Skeletal muscle satellite cell (primary cell): ENCODE results near the gene IFNA14. TPM values are rescaled to one million over a fixed set of nuclear protein-coding genes. Genes with fewer than 3 reads are reported as not detected.

Experiments used
- H3K27me3 ChIP-seq: 2 replicates; pipeline ENCODE4 v1.7.0; 2013; ENCODE audit warnings: low read length; ENCODE audit not compliant: control insufficient read depth, insufficient read depth
- H3K36me3 ChIP-seq: 2 replicates; pipeline ENCODE4 v1.7.0; 2013; ENCODE audit warnings: mild to moderate bottlenecking, control low read depth, low read length; ENCODE audit not compliant: insufficient read depth
- H3K4me1 ChIP-seq: 2 replicates; pipeline ENCODE4 v1.7.0; 2013; ENCODE audit warnings: low read length; ENCODE audit not compliant: control insufficient read depth, insufficient read depth
- H3K4me2 ChIP-seq: 2 replicates; pipeline ENCODE4 v1.7.0; 2013; ENCODE audit warnings: mild to moderate bottlenecking, low read length
- H3K4me3 ChIP-seq: 2 replicates; pipeline ENCODE4 v1.7.0; 2013; ENCODE audit warnings: low read length
- H3K9ac ChIP-seq: 2 replicates; pipeline ENCODE4 v1.7.0; 2013; ENCODE audit warnings: mild to moderate bottlenecking, low read depth, low read length, moderate library complexity
- H3K9me3 ChIP-seq: replicated peaks from 2 replicates; pipeline ENCODE4 v1.7.0; 2013; ENCODE audit warnings: mild to moderate bottlenecking, control low read depth, low read length
- total RNA-seq: library from RNA; depleted of rRNA; stranded (reverse); fragments of >200 nt; gene quantifications from 2 replicates; pipeline ENCODE4 v1.2.3, GENCODE V29; 2012; rRNA removed

Gene IFNA14
- not detected in 2 replicates for total RNA-seq

DNA sequence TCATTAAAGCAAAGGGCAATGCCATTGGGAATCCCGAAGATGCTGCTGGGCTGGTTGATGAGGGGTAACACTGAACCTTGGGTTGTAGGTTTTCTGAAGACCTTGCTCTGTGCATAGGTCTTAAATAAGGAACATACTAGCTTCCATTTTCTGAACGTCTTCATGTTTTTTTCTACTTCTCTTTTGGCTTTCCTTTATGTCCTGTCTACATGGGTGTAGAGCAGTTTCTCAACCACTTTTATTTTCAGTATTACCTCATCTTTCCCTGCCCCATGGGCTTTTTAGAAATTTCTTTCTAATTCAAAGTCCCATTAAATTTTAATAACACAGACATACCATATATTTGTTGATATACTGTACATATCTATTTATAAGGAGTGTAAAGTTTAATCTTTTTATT is at the start of gene IFNA14:
IFNA14 (minus strand) TSS at position 95 of the 400 bp plus-strand sequence; CDS start at position 25, 70 bp downstream.
- Histone ChIP-seq H3K4me3 (no peak within 1 kb of the TSS), H3K27me3 (peaks cover 45% of the 10 kb centered on the region), H3K4me2 (no peak within 1 kb of the TSS), H3K36me3 (no peaks in the 10 kb centered on the region), H3K9ac (no peak within 1 kb of the TSS), H3K9me3 (no peaks in the 10 kb centered on the region), H3K4me1 (no peaks in the 10 kb centered on the region)

DNA sequence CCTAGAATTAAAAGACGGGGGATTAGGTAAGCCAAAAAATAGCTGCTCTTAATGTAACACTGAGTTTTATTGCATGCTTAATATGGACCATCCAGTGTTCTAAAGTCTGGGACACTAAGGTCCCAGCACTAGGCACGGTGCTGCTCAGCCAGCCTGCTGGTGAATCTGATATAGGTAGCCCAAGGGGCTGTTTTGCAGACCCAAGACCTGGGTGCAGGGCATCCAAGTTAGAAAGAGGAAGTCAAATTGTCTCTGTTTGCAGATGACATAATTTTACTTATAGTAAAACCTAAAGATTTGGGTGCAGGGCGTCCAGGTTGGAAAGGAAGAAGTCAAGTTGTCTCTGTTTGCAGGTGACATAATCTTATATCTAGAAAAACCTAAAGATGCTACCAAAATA is 47.5 kb upstream of the IFNA14 start:
- H3K27me3 ChIP-seq, result peaks cover 62% of the 10 kb centered on the region
- no peaks in the 10 kb centered on the region for H3K9me3 ChIP-seq
- no peaks in the 10 kb centered on the region for H3K4me1 ChIP-seq
- H3K9ac ChIP-seq, result no peak overlapping the region
- no peak overlapping the region for H3K4me2 ChIP-seq
- no peak overlapping the region for H3K4me3 ChIP-seq
- H3K36me3 ChIP-seq, result no peaks in the 10 kb centered on the region

DNA sequence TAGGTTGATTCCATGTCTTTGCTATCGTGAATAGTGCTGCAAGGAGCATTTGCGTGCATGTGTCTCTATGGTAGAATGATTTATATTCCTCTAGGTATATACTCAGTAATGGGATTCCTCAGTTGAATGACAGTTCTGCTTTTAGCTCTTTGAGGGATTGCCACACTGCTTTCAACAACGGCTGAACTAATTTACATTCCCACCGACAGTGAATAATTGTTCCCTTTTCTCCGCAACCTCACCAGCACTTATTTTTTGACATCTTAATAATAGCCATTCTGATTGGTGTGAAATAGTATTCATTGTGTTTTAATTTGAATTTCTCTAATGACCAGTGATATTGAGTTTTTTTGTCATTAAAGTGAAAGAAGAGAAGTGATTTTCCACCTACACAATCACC is 46.9 kb upstream of the IFNA14 start:
- H3K36me3 ChIP-seq, result no peaks in the 10 kb centered on the region
- H3K4me3 ChIP-seq, result no peak overlapping the region
- H3K27me3 ChIP-seq, result peaks cover 67% of the 10 kb centered on the region

DNA sequence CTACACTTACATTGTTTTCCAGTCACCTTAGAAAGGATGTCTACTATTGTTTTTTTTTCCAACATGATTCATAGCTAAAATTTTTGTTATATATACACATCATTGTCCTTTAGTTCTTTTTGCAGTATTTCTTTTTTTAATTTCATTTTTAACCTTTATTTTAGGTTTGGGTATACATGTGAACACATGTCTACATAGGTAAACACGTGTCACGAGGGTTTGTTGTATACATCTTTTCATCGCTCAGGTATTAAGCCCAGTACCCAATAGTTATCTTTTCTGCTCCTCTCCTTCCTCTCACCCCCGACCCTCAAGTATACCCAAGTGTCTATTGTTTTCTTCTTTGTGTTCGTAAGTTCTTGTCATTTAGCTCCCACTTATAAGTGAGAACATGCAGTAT is 46.3 kb upstream of the IFNA14 start:
- Histone ChIP-seq H3K4me1 (no peaks in the 10 kb centered on the region), H3K4me3 (no peak overlapping the region), H3K9ac (no peak overlapping the region), H3K4me2 (no peak overlapping the region), H3K9me3 (no peaks in the 10 kb centered on the region), H3K36me3 (no peaks in the 10 kb centered on the region), H3K27me3 (peaks cover 71% of the 10 kb centered on the region)

More for the DNA sequence above, 46.9 kb upstream of the IFNA14 start:
- no peaks in the 10 kb centered on the region for H3K4me1 ChIP-seq
- no peaks in the 10 kb centered on the region for H3K9me3 ChIP-seq
- no peak overlapping the region for H3K4me2 ChIP-seq
- no peak overlapping the region for H3K9ac ChIP-seq

DNA sequence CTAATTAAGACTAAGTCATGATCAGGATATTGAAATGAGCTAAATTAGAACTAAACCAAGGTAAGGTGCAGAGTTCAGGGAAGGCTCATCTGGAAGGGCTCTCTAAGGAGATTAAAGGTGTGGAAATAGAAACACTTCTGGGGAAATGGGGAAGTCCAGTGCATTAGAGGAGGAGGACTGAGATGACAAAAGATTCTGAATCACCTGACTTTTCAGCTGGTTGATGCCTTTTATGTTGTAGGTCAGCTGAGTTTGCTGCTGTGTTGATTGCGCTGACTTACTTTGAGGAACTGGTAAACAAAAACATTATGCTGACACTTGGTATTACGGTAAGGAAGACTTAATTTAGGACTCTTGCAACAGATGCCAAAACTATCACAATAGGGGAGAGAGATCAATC is 41.5 kb upstream of the IFNA14 start:
- Histone ChIP-seq H3K4me1 (no peaks in the 10 kb centered on the region), H3K4me3 (no peak overlapping the region), H3K27me3 (peaks cover 72% of the 10 kb centered on the region), H3K9me3 (no peaks in the 10 kb centered on the region), H3K9ac (no peak overlapping the region), H3K4me2 (no peak overlapping the region), H3K36me3 (no peaks in the 10 kb centered on the region)

DNA sequence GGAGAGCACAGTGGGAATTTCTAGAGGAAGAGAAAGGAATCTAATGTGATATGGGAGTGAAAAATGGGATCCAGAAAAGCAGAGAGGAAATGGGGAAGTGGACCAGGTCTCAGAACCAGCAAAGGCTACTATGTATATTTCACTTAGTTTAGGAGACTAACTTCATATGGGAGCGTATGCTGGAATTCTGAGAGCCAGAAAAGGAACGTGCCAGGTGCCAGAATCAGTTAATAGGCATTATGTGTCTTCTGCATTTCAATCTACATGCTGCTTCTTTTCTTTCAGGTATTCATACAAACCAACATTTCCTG is 28.5 kb upstream of the IFNA14 start:
- Histone ChIP-seq H3K9ac (no peak overlapping the region), H3K9me3 (no peaks in the 10 kb centered on the region)

DNA sequence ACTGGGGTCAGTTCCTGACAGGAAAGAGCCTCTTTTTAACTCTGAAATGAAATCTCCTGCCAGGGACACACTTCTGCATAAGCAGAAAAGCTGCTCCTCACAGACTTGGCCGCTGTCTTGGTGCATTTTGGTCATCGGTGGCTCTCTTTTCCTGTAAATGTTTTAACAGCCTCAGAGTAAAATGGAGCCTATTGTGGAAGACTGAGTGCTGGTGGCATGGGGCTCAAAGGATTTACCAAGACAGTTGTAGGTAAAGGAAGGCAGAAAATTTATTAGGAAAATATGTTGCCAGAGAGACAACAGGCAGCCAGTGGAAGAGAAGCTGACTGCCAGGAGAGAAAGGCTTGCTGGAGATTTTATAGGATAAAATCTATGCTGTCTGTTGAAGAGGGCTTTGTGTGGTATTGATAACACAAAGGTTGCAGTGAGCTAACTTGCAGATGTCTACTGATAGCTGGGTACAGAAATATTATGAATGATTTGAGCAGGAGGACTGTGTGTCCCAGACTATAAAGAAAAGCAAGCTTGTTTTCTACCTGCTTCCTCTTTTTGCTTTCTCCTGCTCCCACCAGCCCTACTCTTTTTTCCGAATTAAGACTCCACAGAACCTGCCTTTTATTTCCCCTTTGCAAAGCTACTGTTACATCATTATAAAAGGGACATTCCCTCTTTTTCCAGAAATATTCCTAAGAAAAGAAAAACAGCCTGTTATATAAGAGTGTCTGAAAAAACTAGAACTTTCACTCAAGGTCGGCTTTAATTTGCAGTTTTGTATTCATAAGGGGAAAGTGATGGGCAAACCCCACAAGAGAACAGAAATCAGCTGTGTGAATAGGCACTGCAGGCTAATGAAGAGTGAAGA is 27.9 kb upstream of the IFNA14 start:
- Histone ChIP-seq H3K9ac (no peak overlapping the region), H3K4me2 (no peak overlapping the region), H3K9me3 (no peaks in the 10 kb centered on the region), H3K36me3 (no peaks in the 10 kb centered on the region), H3K27me3 (peaks cover 44% of the 10 kb centered on the region), H3K4me3 (no peak overlapping the region), H3K4me1 (no peaks in the 10 kb centered on the region)

More for the DNA sequence above, 28.5 kb upstream of the IFNA14 start:
- Histone ChIP-seq H3K27me3 (peaks cover 39% of the 10 kb centered on the region), H3K4me1 (no peaks in the 10 kb centered on the region), H3K36me3 (no peaks in the 10 kb centered on the region), H3K4me3 (no peak overlapping the region), H3K4me2 (no peak overlapping the region)

DNA sequence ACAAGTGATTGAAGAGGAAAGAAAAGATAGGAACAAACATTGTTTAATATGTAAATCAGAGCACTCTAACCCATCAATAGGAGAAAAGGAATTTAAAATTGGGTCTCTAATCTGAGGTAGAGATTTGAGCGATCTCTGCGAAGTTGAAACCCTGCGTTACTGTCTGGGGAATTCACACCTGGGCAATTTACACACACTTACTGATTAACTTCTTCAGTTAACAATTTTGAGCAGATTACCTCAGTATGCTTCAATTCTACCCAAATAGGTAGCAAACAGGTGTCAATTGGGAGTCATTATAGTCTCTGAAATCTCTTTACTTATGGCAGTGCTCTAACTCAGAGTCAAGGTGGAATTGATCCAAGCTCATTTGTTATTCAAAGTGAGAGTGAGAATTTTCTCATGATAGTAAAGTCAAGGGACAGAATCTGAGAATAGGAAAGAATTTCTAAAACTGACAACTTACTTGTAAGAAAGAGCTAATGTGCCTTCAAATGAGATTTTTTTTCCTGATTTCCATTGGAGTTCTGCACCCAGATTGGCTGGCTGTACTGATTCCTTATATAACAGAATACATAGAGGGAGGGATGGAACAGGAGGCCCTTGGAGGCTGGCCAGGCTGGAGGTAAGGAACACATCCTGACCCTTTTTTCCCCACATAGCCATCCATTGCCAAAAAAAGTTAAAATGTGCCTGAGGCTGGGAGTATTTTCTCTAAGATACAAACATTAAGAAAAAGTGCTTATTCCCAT is 27.1 kb upstream of the IFNA14 start:
- Histone ChIP-seq H3K27me3 (peaks cover 50% of the 10 kb centered on the region), H3K4me3 (no peak overlapping the region), H3K36me3 (no peaks in the 10 kb centered on the region), H3K4me2 (no peak overlapping the region), H3K9me3 (no peaks in the 10 kb centered on the region), H3K4me1 (no peaks in the 10 kb centered on the region), H3K9ac (no peak overlapping the region)

DNA sequence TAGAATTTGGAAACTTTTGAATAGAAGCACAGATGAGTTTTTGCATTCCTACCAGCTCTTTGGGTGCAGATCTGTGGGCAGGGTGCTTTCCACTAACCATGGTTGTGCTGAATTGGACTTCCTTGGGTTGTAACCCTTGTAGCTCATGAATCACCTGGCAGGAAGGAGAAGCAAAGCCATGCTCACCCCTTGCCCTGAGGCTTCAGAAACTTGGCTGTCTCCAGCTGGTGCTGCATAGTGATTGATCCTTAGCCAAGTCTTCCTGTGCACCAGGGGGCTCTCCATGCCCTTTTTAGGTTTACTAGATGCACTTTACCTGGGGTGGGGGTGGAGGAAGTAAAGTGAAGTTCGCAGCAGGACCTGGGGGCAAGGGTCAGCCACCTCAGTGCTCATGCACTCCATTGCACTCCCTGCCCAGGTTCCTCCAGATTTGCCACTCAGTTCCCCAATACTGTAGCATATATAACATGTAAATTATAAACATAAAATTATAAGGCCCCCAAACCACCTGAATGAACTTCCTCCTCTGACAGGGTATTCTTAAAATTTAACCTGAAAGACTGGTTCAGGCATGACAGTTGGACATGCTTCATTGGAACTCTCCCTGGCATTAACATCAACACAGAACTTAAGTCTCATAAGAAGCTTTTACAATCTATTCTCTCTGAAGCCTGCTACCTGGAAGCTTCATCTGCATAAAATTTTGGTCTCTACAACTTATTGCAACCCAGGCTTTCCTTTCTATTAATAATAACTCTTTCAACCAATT is 25.8 kb upstream of the IFNA14 start:
- H3K9ac ChIP-seq, result no peak overlapping the region
- H3K36me3 ChIP-seq, result no peaks in the 10 kb centered on the region
- no peaks in the 10 kb centered on the region for H3K9me3 ChIP-seq
- peaks cover 58% of the 10 kb centered on the region for H3K27me3 ChIP-seq
- H3K4me3 ChIP-seq, result no peak overlapping the region
- no peak overlapping the region for H3K4me2 ChIP-seq
- H3K4me1 ChIP-seq, result no peaks in the 10 kb centered on the region

DNA sequence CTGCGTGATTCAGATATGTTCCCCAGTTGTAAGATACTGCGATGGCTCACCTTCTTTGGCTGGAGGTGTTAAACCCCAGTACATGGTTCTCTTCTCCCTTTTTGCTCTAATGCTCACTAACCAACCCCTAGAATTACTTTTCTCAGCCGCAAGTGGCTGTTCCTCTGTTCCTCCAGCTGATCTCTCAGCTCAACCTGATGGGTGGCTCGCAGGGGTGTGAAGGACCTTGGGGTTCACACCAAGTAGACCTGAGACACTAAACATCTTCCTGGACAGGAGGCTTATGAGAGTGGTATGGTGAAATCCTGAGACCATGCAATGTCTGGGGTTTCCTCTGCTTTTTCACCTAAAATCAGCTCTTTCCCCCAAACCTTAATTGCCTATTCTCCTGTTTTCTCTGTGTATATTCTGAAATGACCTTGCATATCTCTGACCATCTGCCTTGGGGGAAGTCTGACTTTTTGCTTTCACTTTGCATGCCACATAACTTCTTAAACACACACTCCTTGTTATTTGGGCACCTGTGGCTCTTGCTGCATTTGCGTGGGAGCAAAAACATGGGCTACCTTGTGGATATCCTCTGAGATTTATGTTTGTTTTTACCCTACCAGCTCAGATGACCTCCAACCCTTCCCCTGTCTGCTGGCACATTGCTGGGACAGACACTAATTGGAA is 15.9 kb upstream of the IFNA14 start:
- H3K9ac ChIP-seq, result no peak overlapping the region
- H3K4me2 ChIP-seq, result no peak overlapping the region
- no peaks in the 10 kb centered on the region for H3K9me3 ChIP-seq
- peaks cover 57% of the 10 kb centered on the region for H3K27me3 ChIP-seq
- no peaks in the 10 kb centered on the region for H3K4me1 ChIP-seq
- no peaks in the 10 kb centered on the region for H3K36me3 ChIP-seq
- no peak overlapping the region for H3K4me3 ChIP-seq
